Endothelial cell of hepatic sinusoid (primary cell): ENCODE measurements around the gene MAP3K2.

Source experiments
- in situ Hi-C: cut with HindIII; loops from 2 replicates; pipeline ENCODE4 v1.10.0; 2017; ENCODE audit warnings: low sequenced_read_pairs

The MAP3K2 gene

GRCh38 chr2:127408004-127408806, 20.4 kb upstream of the MAP3K2 start:
- in situ Hi-C loops, result no loop called here

GRCh38 chr2:127407661-127408003, 19.9 kb upstream of the MAP3K2 start:
- in situ Hi-C loops, result no loop called here

GRCh38 chr2:127407091-127407490, 19.3 kb upstream of the MAP3K2 start:
- in situ Hi-C loops, result no loop called here

GRCh38 chr2:127406454-127406853, 18.7 kb upstream of the MAP3K2 start:
- in situ Hi-C loops, result no loop called here

- in situ Hi-C loops, result no loop called here
These were observed 17.5 kb upstream of the MAP3K2 start for GRCh38 chr2:127405255-127405610.

- in situ Hi-C loops, result no loop called here
These were observed 16.9 kb upstream of the MAP3K2 start for GRCh38 chr2:127404466-127405254.

- in situ Hi-C loops, result no loop called here
These were observed 15.7 kb upstream of the MAP3K2 start for GRCh38 chr2:127403460-127403859.

- in situ Hi-C loops, result no loop called here
These were observed 14.3 kb upstream of the MAP3K2 start for GRCh38 chr2:127401757-127402695.

- in situ Hi-C loops, result no loop called here
These were observed 13.4 kb upstream of the MAP3K2 start for GRCh38 chr2:127400897-127401756.

- in situ Hi-C loops, result no loop called here
These were observed 12.7 kb upstream of the MAP3K2 start for GRCh38 chr2:127400533-127400896.

GRCh38 chr2:127398239-127398590, 10.4 kb upstream of the MAP3K2 start:
- in situ Hi-C loops, result no loop called here

- in situ Hi-C loops, result no loop called here
These were observed 9.9 kb upstream of the MAP3K2 start for GRCh38 chr2:127397568-127398238.

- in situ Hi-C loops, result no loop called here
These were observed 6.7 kb upstream of the MAP3K2 start for GRCh38 chr2:127394492-127394891.

- in situ Hi-C loops, result no loop called here
These were observed 5.2 kb upstream of the MAP3K2 start for GRCh38 chr2:127392828-127393578.

GRCh38 chr2:127392133-127392827, 4.5 kb upstream of the MAP3K2 start:
- in situ Hi-C loops, result no loop called here

- in situ Hi-C loops, result no loop called here
These were observed 2.1 kb upstream of the MAP3K2 start for GRCh38 chr2:127389778-127390435.

- in situ Hi-C loops, result no loop called here
These were observed 819 bp upstream of the MAP3K2 start for GRCh38 chr2:127388423-127389164.
